Measurements from ENCODE around the gene ARHGEF38. TPM values are rescaled to one million over a fixed set of nuclear protein-coding genes. Genes with fewer than 3 reads are reported as not detected.
A peak's percentile ranks its signal among the peaks of the same experiment; 100 is the strongest.

ARHGEF38 gene
- total RNA-seq, 1 donor from 2014 or later, result 0.69 TPM

GRCh38 chr4:105546086-105546485, 6.3 kb upstream of the ARHGEF38 start:
- TF ChIP-seq CTCF (IDR thresholded peaks at IDR 0.05; ENCODE audit: unreplicated experiment), result no peak
- H3K9me3 Mint-ChIP-seq, result no peaks in the 10 kb centered on the region
- peaks cover 2% of the 10 kb centered on the region for H3K27me3 Mint-ChIP-seq (ENCODE audit: low read depth)
- DNase-seq (ENCODE audit: low spot score in 2 of 2, unreplicated experiment in 2 of 2), result no peak
- H3K36me3 Mint-ChIP-seq, result no peaks in the 10 kb centered on the region
- peaks cover 50% of the 10 kb centered on the region for H3K4me1 Mint-ChIP-seq
- no peak overlapping the region for H3K4me3 Mint-ChIP-seq
- no peak overlapping the region for H3K27ac Mint-ChIP-seq

GRCh38 chr4:105547769-105548168, 4.7 kb upstream of the ARHGEF38 start:
- no peak for DNase-seq (ENCODE audit: low spot score in 2 of 2, unreplicated experiment in 2 of 2)
- H3K4me3 Mint-ChIP-seq, result no peak overlapping the region
- peaks cover 57% of the 10 kb centered on the region for H3K4me1 Mint-ChIP-seq
- H3K9me3 Mint-ChIP-seq, result no peaks in the 10 kb centered on the region
- H3K27ac Mint-ChIP-seq, result no peak overlapping the region
- H3K36me3 Mint-ChIP-seq, result no peaks in the 10 kb centered on the region
- no peak for TF ChIP-seq CTCF (IDR thresholded peaks at IDR 0.05; ENCODE audit: unreplicated experiment)
- H3K27me3 Mint-ChIP-seq (ENCODE audit: low read depth), result no peaks in the 10 kb centered on the region

GRCh38 chr4:105548483-105548882, 3.9 kb upstream of the ARHGEF38 start:
- no peak for TF ChIP-seq CTCF (IDR thresholded peaks at IDR 0.05; ENCODE audit: unreplicated experiment)
- Mint-ChIP-seq H3K27me3 (ENCODE audit: low read depth) (no peaks in the 10 kb centered on the region), H3K4me3 (no peak overlapping the region), H3K9me3 (no peaks in the 10 kb centered on the region), H3K4me1 (peaks cover 61% of the 10 kb centered on the region), H3K27ac (no peak overlapping the region), H3K36me3 (no peaks in the 10 kb centered on the region)
- DNase-seq (ENCODE audit: low spot score in 2 of 2, unreplicated experiment in 2 of 2), result no peak

- DNase-seq (ENCODE audit: low spot score in 2 of 2, unreplicated experiment in 2 of 2), result no peak
- Mint-ChIP-seq H3K27ac (no peak overlapping the region), H3K4me3 (no peak overlapping the region), H3K9me3 (no peaks in the 10 kb centered on the region), H3K27me3 (ENCODE audit: low read depth) (no peaks in the 10 kb centered on the region), H3K36me3 (no peaks in the 10 kb centered on the region), H3K4me1 (peaks cover 54% of the 10 kb centered on the region)
- TF ChIP-seq CTCF (IDR thresholded peaks at IDR 0.05; ENCODE audit: unreplicated experiment), result no peak
These were observed 1.8 kb upstream of the ARHGEF38 start for GRCh38 chr4:105550641-105551040.

GRCh38 chr4:105555409-105555808, 3.0 kb downstream of the ARHGEF38 start:
- no peak for TF ChIP-seq CTCF (IDR thresholded peaks at IDR 0.05; ENCODE audit: unreplicated experiment)
- H3K4me3 Mint-ChIP-seq, result peak overlapping the region; percentile 16
- peak overlapping the region; percentile 74 for H3K27ac Mint-ChIP-seq
- DNase-seq (ENCODE audit: low spot score in 2 of 2, unreplicated experiment in 2 of 2), result no peak
- no peaks in the 10 kb centered on the region for H3K36me3 Mint-ChIP-seq
- no peaks in the 10 kb centered on the region for H3K9me3 Mint-ChIP-seq
- peaks cover 2% of the 10 kb centered on the region for H3K27me3 Mint-ChIP-seq (ENCODE audit: low read depth)
- peaks cover 72% of the 10 kb centered on the region for H3K4me1 Mint-ChIP-seq

GRCh38 chr4:105556206-105556605, 3.8 kb downstream of the ARHGEF38 start:
- Mint-ChIP-seq H3K27me3 (ENCODE audit: low read depth) (peaks cover 2% of the 10 kb centered on the region), H3K9me3 (no peaks in the 10 kb centered on the region), H3K36me3 (no peaks in the 10 kb centered on the region), H3K4me1 (peaks cover 70% of the 10 kb centered on the region), H3K27ac (peak overlapping the region; percentile 11), H3K4me3 (no peak overlapping the region)
- TF ChIP-seq CTCF (IDR thresholded peaks at IDR 0.05; ENCODE audit: unreplicated experiment), result no peak
- DNase-seq (ENCODE audit: low spot score in 2 of 2, unreplicated experiment in 2 of 2), result no peak
